ENCODE results near the gene UFSP1.
"Not testable (repeated sequence)": the region's sequence is repeated elsewhere in the genome, so short reads cannot be mapped to it uniquely, and the experiment has no call there.

The UFSP1 gene

DNA sequence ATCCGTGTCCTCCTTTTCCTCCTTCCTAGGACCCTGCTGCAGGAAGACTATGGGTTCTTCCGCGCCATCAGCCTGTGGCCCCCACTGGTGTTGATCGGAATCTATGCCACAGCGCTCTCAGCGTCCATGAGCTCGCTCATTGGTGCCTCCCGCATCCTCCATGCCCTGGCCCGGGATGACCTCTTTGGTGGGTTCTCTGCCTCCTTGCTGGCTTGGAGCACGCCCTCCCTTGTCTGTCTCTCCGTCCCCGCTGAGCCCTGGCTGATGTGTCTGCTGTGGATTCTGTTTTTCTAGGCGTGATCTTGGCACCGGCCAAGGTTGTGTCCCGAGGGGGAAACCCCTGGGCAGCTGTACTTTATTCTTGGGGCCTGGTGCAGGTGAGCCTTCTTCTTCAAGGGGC, 29.7 kb downstream of the UFSP1 start:
- DNase-seq (ENCODE audit: low read depth) = no peak

DNA sequence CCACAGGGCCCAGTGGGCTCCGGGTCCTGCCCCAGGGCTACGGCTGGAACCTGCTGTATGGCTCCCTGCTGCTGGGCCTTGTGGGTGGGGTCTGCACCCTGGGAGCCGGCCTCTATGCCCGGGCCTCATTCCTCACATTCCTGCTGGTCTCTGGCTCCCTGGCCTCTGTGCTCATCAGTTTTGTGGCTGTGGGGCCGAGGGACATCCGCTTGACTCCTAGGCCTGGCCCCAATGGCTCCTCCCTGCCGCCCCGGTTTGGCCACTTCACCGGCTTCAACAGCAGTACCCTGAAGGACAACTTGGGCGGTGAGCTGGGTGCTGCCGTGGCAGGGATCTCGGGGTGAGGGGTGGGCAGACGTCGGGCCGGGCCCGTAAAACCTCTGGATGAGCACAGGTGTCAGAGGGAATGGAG, 32.6 kb downstream of the UFSP1 start:
- no peak for DNase-seq (ENCODE audit: low read depth)

DNA sequence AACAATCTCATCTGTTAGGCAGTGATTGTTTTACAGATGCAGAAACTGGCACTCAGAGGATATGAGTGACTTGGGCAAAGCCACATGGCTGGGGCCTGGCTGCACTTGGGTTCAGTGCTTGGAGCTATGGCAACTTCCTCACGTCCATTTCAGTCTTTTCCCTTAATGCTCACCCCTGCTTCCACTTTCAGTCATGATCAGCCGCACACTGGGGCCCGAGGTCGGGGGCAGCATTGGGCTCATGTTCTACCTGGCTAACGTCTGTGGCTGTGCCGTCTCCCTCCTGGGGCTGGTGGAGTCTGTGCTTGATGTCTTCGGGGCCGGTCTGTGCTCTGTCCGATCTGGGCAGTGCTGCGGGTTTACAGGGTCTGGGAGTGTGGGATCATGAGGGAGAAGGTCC, 34.0 kb downstream of the UFSP1 start:
- DNase-seq (ENCODE audit: low read depth) = no peak

- DNase-seq (ENCODE audit: low read depth) = not testable (repeated sequence)
Observed at GRCh38 chr7:100854899-100855298, 34.6 kb downstream of the UFSP1 start.

DNA sequence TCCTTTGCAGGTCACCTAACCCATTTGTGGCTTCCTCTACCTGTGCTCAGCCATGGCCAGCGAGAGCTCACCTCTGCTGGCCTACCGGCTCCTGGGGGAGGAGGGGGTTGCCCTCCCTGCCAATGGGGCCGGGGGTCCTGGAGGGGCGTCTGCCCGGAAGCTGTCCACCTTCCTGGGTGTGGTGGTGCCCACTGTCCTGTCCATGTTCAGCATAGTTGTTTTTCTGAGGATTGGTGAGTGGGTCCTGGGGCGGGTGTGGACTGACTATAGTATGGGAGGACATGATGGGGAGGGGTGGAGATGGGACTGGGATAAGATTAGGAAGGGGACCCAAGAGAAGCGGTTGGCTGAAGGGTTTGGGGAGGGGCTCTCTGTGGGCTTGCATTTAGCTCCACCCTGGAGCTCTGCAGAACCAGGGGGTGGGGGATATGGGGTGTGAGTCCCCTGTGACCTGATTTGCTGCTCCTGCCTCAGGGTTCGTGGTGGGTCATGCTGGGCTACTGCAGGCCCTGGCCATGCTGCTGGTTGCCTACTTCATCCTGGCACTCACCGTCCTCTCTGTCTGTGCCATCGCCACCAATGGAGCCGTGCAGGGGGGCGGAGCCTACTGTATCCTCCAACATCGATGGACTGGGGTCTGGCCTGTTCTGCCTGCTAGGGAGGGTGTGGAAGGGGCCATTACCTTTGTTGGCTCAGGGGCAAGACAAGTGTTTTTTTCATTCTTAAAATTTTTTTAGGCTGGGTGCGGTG, 35.2 kb downstream of the UFSP1 start:
- no peak for DNase-seq (ENCODE audit: low read depth)

DNA sequence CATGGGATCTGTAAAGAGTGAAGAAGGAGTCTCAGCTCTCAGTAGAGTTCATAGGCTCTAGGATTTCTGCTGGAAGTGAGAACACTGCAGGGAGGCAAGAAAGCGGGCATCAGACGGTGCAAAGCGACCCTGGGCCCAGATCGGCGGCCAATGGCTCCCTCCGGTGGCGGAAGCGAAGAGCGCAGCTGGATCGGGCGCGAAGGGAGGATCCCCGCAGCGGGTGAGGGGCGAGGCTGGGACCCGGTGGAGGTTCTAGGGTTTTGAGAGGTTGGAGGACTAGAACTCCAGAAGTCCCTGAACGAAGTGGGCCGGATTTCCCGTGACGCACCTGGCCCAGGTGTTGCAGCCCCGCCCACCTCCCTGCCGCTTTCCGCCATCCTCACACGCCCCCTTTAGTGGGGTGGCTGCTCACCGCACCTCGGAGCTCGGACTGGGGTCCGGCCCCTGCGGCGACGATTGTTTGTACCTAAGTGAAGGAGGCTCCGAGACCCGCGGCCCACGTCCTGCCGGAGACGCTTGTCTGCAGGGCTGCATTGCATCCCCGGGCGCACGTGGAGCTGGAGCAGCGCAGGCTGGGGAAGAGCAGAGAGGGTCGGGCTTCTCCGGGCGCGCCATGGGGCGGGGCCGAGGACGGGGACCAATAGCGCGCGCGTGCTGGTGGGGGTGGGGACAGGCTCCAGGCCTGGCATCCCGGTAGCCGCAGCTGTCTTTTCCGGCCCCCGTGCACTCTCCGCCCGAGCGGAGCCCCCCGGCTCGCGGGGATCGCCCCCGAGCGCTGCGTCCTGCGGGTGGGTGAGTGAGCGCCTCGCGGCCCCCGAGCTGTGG, 37.3 kb downstream of the UFSP1 start, which contains the start of gene SLC12A9:
Gene SLC12A9, plus strand, starts transcription at position 666 of the 825 bp plus-strand sequence. CDS start 1,485 bp downstream, outside the sequence.
- DNase-seq (ENCODE audit: low read depth) = no peak

DNA sequence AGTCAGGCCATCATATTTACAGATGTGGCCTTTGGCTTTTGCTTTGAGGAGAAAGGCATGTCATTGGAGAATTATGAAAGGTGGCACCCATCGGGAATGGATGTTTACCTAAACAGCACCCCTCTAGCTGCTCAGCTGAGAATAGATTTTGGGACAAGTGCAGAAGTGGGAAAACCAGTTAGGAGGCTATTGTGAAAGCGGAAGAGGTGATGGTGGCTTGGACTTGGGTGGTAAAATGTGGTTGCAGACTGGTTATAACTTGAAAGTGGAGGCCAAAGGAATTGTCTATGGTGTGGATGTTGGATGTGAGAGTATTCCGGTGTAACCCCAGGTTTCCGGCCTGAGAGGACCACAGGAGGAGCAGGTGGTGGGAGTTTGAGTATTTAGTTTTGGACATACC, 42.2 kb downstream of the UFSP1 start:
- DNase-seq (ENCODE audit: low read depth) = no peak

DNA sequence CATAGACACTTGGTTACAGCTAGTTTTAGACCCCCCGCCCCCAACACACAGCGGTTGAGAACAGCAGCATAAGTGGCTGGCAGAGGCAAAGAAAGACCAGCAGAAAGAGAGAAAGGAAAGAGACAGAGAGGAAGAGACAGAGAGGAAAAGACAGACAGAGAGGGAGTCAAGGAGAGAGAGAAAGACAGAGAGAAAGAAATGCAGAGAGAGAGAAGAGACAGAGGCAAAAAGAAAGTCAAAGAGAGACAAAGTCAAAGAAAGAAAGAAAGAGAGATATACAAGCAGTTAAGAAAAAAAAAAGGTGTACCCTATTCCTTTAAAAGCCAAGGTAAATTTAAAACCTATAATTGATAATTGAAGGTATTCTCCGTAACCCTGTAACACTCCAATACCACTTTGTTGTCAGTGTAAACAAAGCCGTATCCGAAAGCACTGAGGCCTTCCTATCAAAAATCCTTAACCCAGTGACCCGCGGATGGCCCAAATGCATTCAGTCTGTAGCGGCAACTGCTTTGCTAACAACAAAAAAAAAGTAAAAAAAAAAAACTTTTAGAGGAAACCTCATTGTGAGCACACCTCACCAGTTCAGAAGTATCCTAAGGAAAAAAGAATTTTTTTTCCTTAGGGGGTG, 48.9 kb downstream of the UFSP1 start:
- DNase-seq (ENCODE audit: low read depth) = no peak

DNA sequence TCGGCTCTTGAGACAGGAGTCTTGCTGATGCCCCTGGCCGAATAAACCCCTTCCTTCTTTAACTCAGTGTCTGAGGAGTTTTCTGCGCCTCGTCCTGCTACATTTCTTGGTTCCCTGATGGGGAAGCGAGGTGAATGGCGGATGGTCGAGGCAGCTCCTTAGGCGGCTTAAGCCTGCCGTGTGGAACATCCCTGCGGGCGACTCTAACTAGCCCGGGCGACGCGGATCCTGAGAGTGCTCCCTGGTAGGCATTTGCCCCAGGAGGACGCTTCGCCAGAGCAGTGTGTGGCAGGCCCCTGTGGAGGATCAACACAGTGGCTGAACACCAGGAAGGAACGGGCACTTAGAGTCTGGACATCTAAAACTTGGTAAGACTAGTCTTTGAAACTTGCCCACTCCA, 50.2 kb downstream of the UFSP1 start:
- DNase-seq (ENCODE audit: low read depth) = no peak

Data from HS-27A (cell line).